Breast epithelium (tissue), 3 donors: Measurements from ENCODE around the gene CCAR1.
"Not testable (repeated sequence)": the region's sequence is repeated elsewhere in the genome, so short reads cannot be mapped to it uniquely, and the experiment has no call there.

Source experiments
- CTCF ChIP-seq, 3 donors: fragments of 450-650 bp; IDR thresholded peaks; one replicate each; pipeline ENCODE4 v1.5.1; 2016 to 2017; ENCODE audit warnings: antibody characterized with exemption in 3 of 3, mild to moderate bottlenecking in 3 of 3, moderate library complexity in 3 of 3
- POLR2A ChIP-seq: fragments of 450-650 bp; IDR thresholded peaks from one replicate; pipeline ENCODE4 v1.6.1; 2016; ENCODE audit warnings: antibody characterized with exemption, mild to moderate bottlenecking, moderate library complexity

GRCh38 chr10:68735739-68736138, 14.7 kb downstream of the CCAR1 start:
- not testable (repeated sequence) for TF ChIP-seq CTCF (IDR thresholded peaks at IDR 0.05); POLR2A
